ENCODE data around the gene WNT7B. TPM values are rescaled to one million over a fixed set of nuclear protein-coding genes. Genes with fewer than 3 reads are reported as not detected.

WNT7B gene
- total and polyA plus RNA-seq, 10 of the 15 experiments (the other 5 are each of a cell fraction or from before 2014, with no cell fraction given) = 0.12 TPM; not detected in 9

GRCh38 chr22:46001046-46001425 lies 24.1 kb upstream of the WNT7B start (continued):
- TF ChIP-seq RELB (IDR thresholded peaks at IDR 0.05; ENCODE audit: low read depth) = no peak
- no peak for TF ChIP-seq ATF7 (IDR thresholded peaks at IDR 0.05; ENCODE audit: low read depth)

- Histone ChIP-seq H3K9me3 (replicated peaks; ENCODE audit: control insufficient read depth, insufficient read depth, low read length) (no peaks in the 10 kb centered on the region), H3K4me3 (no peak overlapping the region), H2AFZ (ENCODE audit: control insufficient read depth, low read depth, low read length) (no peak overlapping the region), H3K36me3 (ENCODE audit: control insufficient read depth in 2 of 2, insufficient read depth in 2 of 2, low read length in 1 of 2) (no peaks in the 10 kb centered on the region), H3K9ac (ENCODE audit: control insufficient read depth, insufficient read depth, low read length) (no peak overlapping the region), H3K79me2 (ENCODE audit: control insufficient read depth, insufficient read depth, low read length) (no peaks in the 10 kb centered on the region), H3K27me3 (replicated peaks in 1 of 2; ENCODE audit: control insufficient read depth in 2 of 2, insufficient read depth in 2 of 2, low read length in 1 of 2) (no peaks in the 10 kb centered on the region), H3K27ac (ENCODE audit: control insufficient read depth, insufficient read depth) (no peak overlapping the region), H3K4me1 (ENCODE audit: control insufficient read depth, insufficient read depth, low read length) (peaks cover 11% of the 10 kb centered on the region), H4K20me1 (ENCODE audit: control insufficient read depth, insufficient read depth) (no peaks in the 10 kb centered on the region), H3K4me2 (ENCODE audit: control insufficient read depth, insufficient read depth) (no peak overlapping the region)
- no peak for FAIRE-seq
- no peak for TF ChIP-seq HDAC2 (IDR thresholded peaks at IDR 0.05)
- no peak for TF ChIP-seq EZH2 (IDR thresholded peaks at IDR 0.05; ENCODE audit: borderline replicate concordance, control insufficient read depth, low read depth, low read length)
- TF ChIP-seq HSF1 (IDR thresholded peaks at IDR 0.05; ENCODE audit: low read depth, low read length) = no peak
- no peak for TF ChIP-seq ZNF274 (IDR thresholded peaks at IDR 0.05; ENCODE audit: insufficient read depth, insufficient read length)
- 35% methylated on average over 17 of the region's 17 CpGs for WGBS (ENCODE audit: insufficient coverage, insufficient replicate concordance, low lambda C conversion rate, missing lambda C conversion rate)
- RAD21 ChIA-PET (ENCODE audit: unreplicated experiment) = no interaction called here
- SMC1A ChIA-PET (ENCODE audit: uncharacterized antibody, unreplicated experiment) = no interaction called here
- CTCF ChIA-PET = interaction anchor here (1.7 kb wide), 1 partner anchor 115 kb away, joined by 6 read pairs; no protein-coding TSS in a partner anchor
- no peak for ATAC-seq
- no TSS peak for BruUV-seq (replicated peaks)
- POLR2A ChIA-PET = no interaction called here
- intact Hi-C loops (cut with micrococcal nuclease; ENCODE audit: unreplicated experiment) (no loop called here), in situ Hi-C loops (cut with MboI) (no loop called here)
- no peak for DNase-seq (ENCODE audit: low read depth, low spot score)
These were observed 23.4 kb upstream of the WNT7B start for GRCh38 chr22:46000081-46001027.
